Measurements from ENCODE around the gene SPARCL1.
A peak's percentile ranks its signal among the peaks of the same experiment; 100 is the strongest.
"Not testable (repeated sequence)": the region's sequence is repeated elsewhere in the genome, so short reads cannot be mapped to it uniquely, and the experiment has no call there.

Gene SPARCL1

GRCh38 chr4:87458913-87459312 lies 70.3 kb downstream of the SPARCL1 start:
- TF ChIP-seq, protein P1, sequence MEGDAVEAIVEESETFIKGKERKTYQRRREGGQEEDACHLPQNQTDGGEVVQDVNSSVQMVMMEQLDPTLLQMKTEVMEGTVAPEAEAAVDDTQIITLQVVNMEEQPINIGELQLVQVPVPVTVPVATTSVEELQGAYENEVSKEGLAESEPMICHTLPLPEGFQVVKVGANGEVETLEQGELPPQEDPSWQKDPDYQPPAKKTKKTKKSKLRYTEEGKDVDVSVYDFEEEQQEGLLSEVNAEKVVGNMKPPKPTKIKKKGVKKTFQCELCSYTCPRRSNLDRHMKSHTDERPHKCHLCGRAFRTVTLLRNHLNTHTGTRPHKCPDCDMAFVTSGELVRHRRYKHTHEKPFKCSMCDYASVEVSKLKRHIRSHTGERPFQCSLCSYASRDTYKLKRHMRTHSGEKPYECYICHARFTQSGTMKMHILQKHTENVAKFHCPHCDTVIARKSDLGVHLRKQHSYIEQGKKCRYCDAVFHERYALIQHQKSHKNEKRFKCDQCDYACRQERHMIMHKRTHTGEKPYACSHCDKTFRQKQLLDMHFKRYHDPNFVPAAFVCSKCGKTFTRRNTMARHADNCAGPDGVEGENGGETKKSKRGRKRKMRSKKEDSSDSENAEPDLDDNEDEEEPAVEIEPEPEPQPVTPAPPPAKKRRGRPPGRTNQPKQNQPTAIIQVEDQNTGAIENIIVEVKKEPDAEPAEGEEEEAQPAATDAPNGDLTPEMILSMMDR (conservative IDR thresholded peaks at IDR 0.05; ENCODE audit: low read depth, low read length): no peak
- no peak overlapping the region for H3K4me3 ChIP-seq (ENCODE audit: low read length)
- DNase-seq (ENCODE audit: low read depth): no peak

DNA sequence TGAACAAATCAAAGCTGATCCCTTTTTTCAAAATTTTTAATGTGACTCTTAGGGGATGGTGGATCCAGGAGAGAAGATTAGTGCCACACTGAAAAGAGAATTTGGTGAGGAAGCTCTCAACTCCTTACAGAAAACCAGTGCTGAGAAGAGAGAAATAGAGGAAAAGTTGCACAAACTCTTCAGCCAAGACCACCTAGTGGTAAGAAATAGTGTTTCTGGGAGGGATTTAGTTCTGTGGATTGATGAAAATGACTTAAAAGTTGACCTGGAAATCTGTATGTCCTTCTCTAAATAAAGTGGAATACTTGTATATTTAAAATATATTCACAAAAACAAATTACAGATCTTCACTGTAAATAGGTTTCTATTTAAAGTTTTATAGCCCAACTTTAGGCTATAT lies 77.6 kb downstream of the SPARCL1 start:
- TF ChIP-seq, protein P1 (conservative IDR thresholded peaks at IDR 0.05; ENCODE audit: low read depth, low read length): peak; percentile 23
- no peak for DNase-seq (ENCODE audit: low read depth)
- H3K4me3 ChIP-seq (ENCODE audit: low read length): no peak overlapping the region

DNA sequence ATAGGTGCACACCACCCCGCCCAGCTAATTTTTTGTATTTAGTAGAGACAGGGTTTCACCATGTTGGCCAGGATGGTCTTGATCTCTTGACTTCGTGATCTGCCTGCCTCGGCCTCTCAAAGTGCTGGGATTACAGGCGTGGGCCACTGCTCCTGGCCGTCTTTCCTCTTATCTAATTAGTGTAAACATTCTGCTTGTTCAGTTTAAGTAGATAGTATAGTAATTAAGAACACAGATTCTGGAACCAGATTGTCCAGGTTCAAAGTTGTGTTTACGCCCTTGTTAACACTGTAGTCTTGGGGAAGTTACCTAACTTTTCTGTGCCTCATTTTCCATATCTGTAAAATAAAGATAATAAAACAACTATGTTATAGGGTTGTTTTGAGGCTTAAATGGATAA lies 82.8 kb downstream of the SPARCL1 start:
- H3K4me3 ChIP-seq (ENCODE audit: low read length); DNase-seq (ENCODE audit: low read depth): not testable (repeated sequence)

- DNase-seq (ENCODE audit: low read depth): no peak
- no peak overlapping the region for H3K4me3 ChIP-seq (ENCODE audit: low read length)
- TF ChIP-seq, protein P1 (conservative IDR thresholded peaks at IDR 0.05; ENCODE audit: low read depth, low read length): no peak
These were observed 83.2 kb downstream of the SPARCL1 start for GRCh38 chr4:87445964-87446363.

GRCh38 chr4:87444741-87445140 lies 84.4 kb downstream of the SPARCL1 start:
- TF ChIP-seq, protein P1 (conservative IDR thresholded peaks at IDR 0.05; ENCODE audit: low read depth, low read length): no peak
- DNase-seq (ENCODE audit: low read depth): no peak

GRCh38 chr4:87442889-87443288 lies 86.3 kb downstream of the SPARCL1 start:
- TF ChIP-seq, protein P1 (conservative IDR thresholded peaks at IDR 0.05; ENCODE audit: low read depth, low read length): no peak
- H3K4me3 ChIP-seq (ENCODE audit: low read length): no peak overlapping the region
- no peak for DNase-seq (ENCODE audit: low read depth)

More at GRCh38 chr4:87444741-87445140, 84.4 kb downstream of the SPARCL1 start:
- H3K4me3 ChIP-seq (ENCODE audit: low read length): no peak overlapping the region

DNA sequence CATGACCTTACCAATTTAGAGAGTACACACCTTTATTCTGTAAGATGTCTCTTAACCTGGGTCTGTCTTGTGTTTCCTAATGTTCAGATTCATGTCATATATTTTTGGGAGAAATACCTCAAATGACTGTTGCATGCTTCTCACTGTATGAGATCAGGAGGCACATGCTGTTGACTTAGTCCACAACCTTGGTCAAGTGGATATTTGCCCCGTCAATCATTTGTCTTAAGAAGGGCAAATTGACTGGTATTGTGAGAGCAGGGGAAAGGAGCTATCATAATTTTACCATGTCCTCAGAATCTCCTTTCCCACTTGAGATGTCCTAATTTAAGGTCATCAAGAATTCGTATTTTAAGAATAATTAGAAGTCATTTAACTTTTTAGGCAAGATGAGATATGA lies 95.8 kb downstream of the SPARCL1 start:
- TF ChIP-seq, protein P1 (conservative IDR thresholded peaks at IDR 0.05; ENCODE audit: low read depth, low read length): no peak
- DNase-seq (ENCODE audit: low read depth): no peak
- H3K4me3 ChIP-seq (ENCODE audit: low read length): no peak overlapping the region

DNA sequence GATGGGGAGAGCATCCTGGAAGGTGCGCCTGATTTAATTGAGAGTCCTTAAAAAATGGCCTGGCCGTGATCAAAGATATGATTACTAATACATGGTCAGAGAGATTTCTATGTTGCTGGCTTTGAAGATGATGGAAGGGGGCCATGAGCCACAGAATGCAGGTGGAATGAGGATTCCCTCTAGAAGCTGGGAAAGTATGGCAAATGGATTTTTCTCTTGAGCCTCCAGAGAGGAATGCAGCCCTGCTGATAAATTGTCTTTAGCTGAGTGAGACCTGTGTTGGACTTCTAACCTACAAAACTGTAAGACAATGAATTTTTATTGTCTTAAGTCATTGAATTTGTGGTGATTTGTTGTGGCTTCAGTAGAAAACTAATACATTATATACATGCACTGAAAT lies 99.1 kb downstream of the SPARCL1 start:
- H3K4me3 ChIP-seq (ENCODE audit: low read length): no peak overlapping the region
- TF ChIP-seq, protein P1 (conservative IDR thresholded peaks at IDR 0.05; ENCODE audit: low read depth, low read length): no peak
- no peak for DNase-seq (ENCODE audit: low read depth)

Data from retinal pigment epithelial cell (primary cell).